HG03439 (cell line): ENCODE results near the gene XPO4.

Source experiments
- ATAC-seq: cut with Tn5 transposase; IDR thresholded peaks from one replicate; pipeline ENCODE4 v1.9.1; 2021; ENCODE audit warnings: mild to moderate bottlenecking, moderate library complexity; ENCODE audit not compliant: unreplicated experiment

Gene XPO4

DNA sequence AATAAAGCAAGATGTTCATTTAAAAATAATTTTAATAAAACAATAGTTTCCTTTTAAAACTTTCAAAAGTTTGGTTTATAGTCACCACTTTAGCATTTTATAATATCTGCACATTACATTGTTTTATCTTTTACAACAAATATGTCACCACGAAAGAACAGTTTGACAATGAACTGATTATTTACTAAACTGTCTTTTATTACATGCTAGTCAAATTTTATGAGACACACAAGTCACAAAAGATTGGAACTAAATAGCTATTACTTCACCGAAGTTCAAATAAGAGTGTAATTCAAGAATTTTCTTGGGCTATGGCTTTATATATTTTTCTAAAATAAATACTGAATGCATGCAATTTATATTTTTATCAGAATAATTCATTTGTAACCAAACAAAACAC lies 71.3 kb downstream of the XPO4 start:
- ATAC-seq, result no peak

- no peak for ATAC-seq
These were observed 73.8 kb downstream of the XPO4 start for GRCh38 chr13:20828539-20829364.

DNA sequence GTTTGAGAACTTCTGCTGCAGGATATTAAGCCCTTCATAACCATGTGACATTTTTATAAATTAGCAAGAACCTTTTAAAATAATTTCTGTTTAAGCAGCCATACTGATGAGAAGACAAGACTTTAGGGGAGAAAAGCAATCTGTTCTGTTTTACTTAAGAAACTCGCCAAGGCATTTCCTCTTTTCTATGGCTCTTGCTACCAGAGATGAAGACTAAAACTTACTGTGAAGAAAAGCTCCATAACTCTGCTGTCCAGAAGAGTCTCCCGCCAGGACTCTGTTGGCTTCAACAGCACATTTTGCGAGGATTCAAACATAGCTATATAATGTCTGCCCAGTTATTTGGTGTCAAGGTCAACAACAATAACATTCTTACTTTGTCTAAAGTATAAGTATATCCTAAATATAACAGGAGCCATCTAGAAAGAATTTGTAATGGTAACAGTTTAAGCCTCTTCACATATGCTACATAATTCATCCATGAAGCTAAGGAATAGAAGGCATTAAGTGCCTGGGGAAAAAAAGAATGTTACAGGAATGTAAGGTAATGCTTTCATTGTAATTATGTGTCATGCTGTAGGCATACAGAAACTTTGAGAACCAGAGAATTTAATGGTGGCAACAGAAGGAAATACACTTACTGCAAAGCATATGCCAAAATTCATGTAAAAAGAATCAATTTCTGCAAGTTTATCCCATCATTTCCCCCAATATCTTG lies 75.5 kb downstream of the XPO4 start:
- no peak for ATAC-seq

GRCh38 chr13:20826301-20826700 lies 76.2 kb downstream of the XPO4 start:
- ATAC-seq, result no peak

DNA sequence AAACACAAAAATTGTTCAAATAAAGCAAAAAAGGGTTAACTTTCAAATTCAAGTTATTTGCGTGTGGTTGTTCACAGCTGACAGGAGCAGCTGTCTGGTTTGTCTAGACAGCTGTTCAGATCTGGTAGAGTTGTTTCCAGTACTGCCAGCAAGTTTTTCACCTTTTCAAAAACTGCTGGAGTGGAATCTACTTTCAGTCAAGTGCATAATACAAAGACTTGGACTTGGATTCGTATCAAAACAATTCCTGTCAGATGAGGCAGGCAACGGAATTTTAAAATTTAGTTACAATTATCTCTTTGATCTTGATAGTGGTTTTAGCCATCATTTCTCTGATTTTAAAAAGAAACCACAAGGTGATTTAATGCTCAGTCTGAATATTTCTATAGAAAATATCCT lies 77.1 kb downstream of the XPO4 start:
- ATAC-seq, result no peak

GRCh38 chr13:20824762-20825476 lies 77.6 kb downstream of the XPO4 start:
- ATAC-seq, result no peak

GRCh38 chr13:20823071-20823470 lies 79.5 kb downstream of the XPO4 start:
- ATAC-seq, result no peak

DNA sequence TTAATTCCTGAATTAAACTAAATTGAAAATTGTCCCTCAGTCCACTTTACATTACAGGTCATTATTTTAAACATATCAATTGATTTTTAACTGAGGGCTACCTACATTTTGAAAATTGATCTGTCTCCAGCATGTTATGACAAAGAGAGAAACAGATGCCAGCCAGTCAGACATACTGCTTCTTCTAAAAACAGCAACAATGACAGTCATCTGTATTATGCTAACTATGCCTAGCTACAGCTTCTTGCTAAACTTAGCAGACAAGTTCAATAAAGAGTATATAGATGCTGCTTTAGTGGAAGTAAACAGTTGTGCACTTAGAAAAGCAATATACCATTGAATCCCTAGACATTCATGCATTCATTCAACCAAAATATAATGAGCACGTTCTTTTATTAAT lies 80.1 kb downstream of the XPO4 start:
- ATAC-seq, result no peak

- no peak for ATAC-seq
These were observed 82.8 kb downstream of the XPO4 start for GRCh38 chr13:20819715-20820114.

GRCh38 chr13:20815464-20815863 lies 87.1 kb downstream of the XPO4 start:
- no peak for ATAC-seq

GRCh38 chr13:20814224-20814910 lies 88.2 kb downstream of the XPO4 start:
- no peak for ATAC-seq

DNA sequence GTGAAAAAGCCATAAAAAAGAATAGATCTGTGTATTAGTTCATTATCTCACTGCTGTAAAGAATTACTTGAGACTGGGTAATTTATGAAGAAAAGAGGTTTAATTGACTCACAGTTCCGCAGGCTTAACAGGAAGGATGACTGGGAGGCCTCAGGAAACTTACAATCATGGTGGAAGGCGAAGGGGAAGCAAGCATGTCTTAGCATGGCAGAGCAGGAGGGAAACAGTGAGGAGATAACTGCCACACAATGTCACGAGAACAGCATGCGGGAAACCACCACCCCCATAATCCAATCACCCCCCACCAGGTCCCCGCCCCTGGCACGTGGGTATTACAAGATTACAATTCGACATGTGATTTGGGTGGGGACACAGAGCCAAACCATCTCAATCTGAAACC lies 89.7 kb downstream of the XPO4 start:
- no peak for ATAC-seq

GRCh38 chr13:20810808-20811207 lies 91.7 kb downstream of the XPO4 start:
- no peak for ATAC-seq

GRCh38 chr13:20808874-20809273 lies 93.7 kb downstream of the XPO4 start:
- no peak for ATAC-seq

DNA sequence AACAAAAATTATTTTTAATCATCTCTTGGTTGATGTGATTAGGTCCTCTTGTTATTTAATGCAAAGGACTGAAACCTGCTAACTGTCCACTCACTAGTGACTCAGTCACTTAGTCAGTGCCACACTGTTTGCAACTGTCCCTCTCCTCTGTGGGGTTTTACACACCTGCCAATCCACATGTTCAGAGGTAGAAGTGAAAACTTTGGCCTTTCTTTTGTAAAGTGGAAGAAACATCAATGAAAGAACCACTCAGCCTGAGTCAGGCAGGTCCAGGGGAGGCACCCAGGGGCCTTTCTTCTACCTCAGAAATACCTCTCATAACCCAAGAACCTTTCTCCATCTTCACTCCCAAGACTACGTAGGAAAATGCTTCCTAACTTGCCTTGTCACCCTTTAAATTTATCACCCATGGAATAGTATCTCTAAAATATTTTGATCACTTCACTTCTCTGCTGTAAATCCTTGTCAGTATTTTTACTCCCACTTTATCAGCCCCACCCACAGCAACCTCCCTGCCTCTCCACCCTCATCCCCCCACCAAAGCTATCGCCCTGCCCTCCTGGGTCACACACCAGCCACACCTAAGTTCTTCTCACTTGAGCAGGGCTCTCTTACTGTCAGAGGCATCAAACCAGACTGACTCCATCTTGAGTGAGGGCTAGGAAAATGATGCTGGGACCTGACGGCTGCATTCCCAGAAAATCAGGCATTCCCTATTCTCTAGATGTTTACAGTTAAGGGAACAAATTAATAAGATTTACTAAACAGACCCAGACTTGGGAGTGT lies 99.2 kb downstream of the XPO4 start:
- ATAC-seq, result no peak

GRCh38 chr13:20801707-20802106 lies 100.8 kb downstream of the XPO4 start:
- no peak for ATAC-seq

DNA sequence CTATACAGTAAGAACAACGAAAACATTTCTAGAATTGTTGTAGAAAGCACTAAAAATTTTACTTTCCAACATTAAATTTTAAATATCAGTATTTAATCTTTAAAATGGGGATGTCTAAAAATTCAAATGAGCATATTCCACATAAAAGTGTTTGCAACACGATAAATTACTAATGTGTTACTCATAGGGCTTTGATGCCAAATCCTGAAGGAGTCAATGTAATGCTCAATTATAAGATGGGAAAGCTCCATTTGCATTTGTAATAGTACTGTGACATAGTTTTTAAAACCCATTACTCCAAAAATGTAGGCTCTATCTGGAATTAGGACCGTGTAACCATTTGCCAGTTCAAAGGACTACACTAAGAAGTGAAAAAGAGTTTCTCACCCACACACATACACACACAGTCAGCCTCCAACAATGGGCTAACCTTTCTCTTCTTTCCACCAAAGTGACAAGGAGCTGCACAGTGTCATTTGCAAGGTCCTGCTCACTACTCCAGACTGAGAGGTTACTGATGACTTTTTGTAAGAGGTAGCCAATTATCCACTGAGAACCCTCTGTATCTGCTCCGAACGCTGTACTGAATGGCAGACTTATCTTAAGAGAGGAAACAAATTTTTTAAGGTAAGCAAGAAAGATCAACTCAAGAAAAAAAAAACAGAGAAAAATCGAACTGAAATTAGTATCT lies 102.7 kb downstream of the XPO4 start:
- ATAC-seq, result no peak

DNA sequence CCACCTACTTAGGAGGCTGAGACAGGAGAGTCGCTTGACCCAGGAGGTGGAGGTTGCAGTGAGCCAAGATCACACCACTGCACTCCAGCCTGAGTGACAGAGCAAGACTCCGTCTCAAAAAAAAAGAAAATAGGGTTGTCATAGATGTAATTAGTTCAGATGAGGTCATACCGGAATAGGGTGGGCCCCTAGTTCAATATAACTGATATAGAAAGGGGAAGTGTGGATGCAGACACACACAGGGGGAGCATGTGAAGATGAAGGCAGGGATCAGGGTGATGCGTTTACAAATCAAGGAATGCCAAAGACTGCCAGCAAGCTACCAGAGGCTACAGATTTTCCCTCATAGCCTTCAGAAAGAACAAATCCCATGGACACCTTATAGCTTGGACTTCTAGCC lies 104.5 kb downstream of the XPO4 start:
- no peak for ATAC-seq

DNA sequence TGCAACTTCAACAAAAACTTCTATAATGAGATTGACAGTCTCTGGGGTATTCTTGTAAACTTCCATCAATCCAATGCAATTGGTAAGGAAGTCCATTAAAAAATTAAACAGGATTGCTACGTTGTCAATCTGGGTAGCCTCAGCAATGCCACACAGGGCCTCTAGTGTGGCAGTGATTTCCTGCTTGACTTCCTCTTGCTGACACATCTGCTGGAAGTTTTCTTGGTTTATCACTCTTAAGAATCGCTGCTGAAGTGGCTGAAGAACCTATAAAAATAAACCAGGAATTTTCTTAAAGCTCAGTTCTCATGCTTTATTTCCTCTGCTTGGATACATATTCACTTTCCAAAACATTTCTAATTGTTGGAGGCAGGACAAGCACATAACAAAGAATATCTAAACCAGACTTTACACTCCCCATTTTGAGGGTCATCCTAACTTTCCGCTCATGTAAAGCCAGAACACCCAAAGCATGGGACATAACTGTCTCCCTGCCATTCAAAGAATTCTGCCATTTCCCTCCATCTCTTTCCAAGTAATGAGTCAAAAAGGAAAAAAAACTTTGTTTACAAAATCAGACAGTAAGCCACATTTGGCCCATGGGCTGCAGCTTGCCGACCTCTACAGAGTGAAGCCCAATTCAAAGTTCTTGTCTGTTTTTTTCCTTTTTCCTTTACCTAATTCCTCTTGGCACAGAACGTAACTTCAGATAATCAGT lies 105.6 kb downstream of the XPO4 start:
- ATAC-seq, result no peak
